HepG2 (cell line): ENCODE results near the gene SUPV3L1. TPM values are rescaled to one million over a fixed set of nuclear protein-coding genes. Genes with fewer than 3 reads are reported as not detected.

Experiments used
- CHCHD3 ChIP-seq: sonication (generic); formaldehyde crosslinking; IDR thresholded peaks from 2 replicates; pipeline ENCODE4 v1.8.0; 2022; ENCODE audit warnings: mild to moderate bottlenecking, missing genetic modification reagents, moderate library complexity
- ZBTB42 ChIP-seq: sonication (generic); formaldehyde crosslinking; IDR thresholded peaks from 2 replicates; pipeline ENCODE4 v1.5.0; 2020; ENCODE audit warnings: mild to moderate bottlenecking, missing genetic modification reagents
- ZNF253 ChIP-seq: sonication (generic); formaldehyde crosslinking; IDR thresholded peaks from 2 replicates; pipeline ENCODE4 v1.8.0; 2022; ENCODE audit warnings: mild to moderate bottlenecking, missing genetic modification reagents, borderline replicate concordance
- ZNF570 ChIP-seq: sonication (generic); formaldehyde crosslinking; IDR thresholded peaks from 2 replicates; pipeline ENCODE4 v1.4.0; 2020; ENCODE audit warnings: mild to moderate bottlenecking, missing genetic modification reagents, borderline replicate concordance
- polyA plus RNA-seq, 8 experiments: library from polyadenylated mRNA; depleted of rRNA in 3 of 8; stranded (reverse) in 7 of 8; unstranded in 1 of 8; fragments of >200 nt; fragmentation: Illumina TruSeq in 4 of 8; extraction: Trizol in 4 of 8; gene quantifications; 2 replicates each; pipeline versions ENCODE4 v1.2.1 to v1.2.3, GENCODE V29; 2011 to 2016; ENCODE audit warnings: low read depth in 4 of 8, missing spikeins in 1 of 8, mixed read lengths in 1 of 8; ENCODE audit not compliant: insufficient read depth in 1 of 8
- total RNA-seq, 5 experiments: library from RNA; depleted of rRNA; stranded (reverse); fragments of >200 nt; fragmentation: Illumina TruSeq; extraction: Trizol; gene quantifications; 2 replicates each; pipeline ENCODE4 v1.2.3, GENCODE V29; 2016; ENCODE audit warnings: low read depth in 1 of 5
- TF ChIP-seq, protein P1 (sequence below): sonication (generic); formaldehyde crosslinking; IDR thresholded peaks from 2 replicates; pipeline ENCODE4 v1.9.0; 2021; ENCODE audit warnings: mild to moderate bottlenecking, missing genetic modification reagents
- TF ChIP-seq, protein P2 (sequence below): sonication (generic); formaldehyde crosslinking; IDR thresholded peaks from 2 replicates; pipeline ENCODE4 v1.4.0; 2020; ENCODE audit warnings: missing genetic modification reagents

The SUPV3L1 gene
- total and polyA plus RNA-seq, 2 of the 13 experiments (the other 11 are each of a cell fraction or from before 2014, with no cell fraction given), result 28.8 to 45.7 TPM

DNA sequence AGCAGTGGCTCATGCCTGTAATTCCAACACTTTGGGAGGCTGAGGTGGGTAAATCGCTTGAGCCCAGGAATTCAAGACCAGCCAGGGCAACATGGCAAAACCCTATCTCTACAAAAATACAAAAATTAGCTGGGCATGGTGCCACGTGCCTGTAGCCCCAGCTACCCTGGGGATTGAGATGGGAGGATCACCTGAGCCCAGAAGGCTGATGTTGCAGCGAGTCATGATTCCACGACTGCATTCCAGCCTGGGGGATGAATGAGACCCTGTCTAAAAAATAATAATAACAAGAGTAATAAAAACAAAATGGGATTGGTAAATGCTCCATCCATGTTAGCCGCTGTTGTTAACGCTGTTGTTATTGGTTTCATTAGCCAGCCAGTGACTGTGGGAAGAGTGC, 38.8 kb downstream of the SUPV3L1 start (continued):
- TF ChIP-seq, protein P1, sequence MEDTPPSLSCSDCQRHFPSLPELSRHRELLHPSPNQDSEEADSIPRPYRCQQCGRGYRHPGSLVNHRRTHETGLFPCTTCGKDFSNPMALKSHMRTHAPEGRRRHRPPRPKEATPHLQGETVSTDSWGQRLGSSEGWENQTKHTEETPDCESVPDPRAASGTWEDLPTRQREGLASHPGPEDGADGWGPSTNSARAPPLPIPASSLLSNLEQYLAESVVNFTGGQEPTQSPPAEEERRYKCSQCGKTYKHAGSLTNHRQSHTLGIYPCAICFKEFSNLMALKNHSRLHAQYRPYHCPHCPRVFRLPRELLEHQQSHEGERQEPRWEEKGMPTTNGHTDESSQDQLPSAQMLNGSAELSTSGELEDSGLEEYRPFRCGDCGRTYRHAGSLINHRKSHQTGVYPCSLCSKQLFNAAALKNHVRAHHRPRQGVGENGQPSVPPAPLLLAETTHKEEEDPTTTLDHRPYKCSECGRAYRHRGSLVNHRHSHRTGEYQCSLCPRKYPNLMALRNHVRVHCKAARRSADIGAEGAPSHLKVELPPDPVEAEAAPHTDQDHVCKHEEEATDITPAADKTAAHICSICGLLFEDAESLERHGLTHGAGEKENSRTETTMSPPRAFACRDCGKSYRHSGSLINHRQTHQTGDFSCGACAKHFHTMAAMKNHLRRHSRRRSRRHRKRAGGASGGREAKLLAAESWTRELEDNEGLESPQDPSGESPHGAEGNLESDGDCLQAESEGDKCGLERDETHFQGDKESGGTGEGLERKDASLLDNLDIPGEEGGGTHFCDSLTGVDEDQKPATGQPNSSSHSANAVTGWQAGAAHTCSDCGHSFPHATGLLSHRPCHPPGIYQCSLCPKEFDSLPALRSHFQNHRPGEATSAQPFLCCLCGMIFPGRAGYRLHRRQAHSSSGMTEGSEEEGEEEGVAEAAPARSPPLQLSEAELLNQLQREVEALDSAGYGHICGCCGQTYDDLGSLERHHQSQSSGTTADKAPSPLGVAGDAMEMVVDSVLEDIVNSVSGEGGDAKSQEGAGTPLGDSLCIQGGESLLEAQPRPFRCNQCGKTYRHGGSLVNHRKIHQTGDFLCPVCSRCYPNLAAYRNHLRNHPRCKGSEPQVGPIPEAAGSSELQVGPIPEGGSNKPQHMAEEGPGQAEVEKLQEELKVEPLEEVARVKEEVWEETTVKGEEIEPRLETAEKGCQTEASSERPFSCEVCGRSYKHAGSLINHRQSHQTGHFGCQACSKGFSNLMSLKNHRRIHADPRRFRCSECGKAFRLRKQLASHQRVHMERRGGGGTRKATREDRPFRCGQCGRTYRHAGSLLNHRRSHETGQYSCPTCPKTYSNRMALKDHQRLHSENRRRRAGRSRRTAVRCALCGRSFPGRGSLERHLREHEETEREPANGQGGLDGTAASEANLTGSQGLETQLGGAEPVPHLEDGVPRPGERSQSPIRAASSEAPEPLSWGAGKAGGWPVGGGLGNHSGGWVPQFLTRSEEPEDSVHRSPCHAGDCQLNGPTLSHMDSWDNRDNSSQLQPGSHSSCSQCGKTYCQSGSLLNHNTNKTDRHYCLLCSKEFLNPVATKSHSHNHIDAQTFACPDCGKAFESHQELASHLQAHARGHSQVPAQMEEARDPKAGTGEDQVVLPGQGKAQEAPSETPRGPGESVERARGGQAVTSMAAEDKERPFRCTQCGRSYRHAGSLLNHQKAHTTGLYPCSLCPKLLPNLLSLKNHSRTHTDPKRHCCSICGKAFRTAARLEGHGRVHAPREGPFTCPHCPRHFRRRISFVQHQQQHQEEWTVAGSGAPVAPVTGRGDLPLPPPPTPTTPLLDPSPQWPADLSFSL (CRISPR knock-in tag), result no peak
- TF ChIP-seq ZNF253 (CRISPR knock-in tag), result no peak
- TF ChIP-seq CHCHD3 (CRISPR knock-in tag), result no peak
- TF ChIP-seq, protein P2, sequence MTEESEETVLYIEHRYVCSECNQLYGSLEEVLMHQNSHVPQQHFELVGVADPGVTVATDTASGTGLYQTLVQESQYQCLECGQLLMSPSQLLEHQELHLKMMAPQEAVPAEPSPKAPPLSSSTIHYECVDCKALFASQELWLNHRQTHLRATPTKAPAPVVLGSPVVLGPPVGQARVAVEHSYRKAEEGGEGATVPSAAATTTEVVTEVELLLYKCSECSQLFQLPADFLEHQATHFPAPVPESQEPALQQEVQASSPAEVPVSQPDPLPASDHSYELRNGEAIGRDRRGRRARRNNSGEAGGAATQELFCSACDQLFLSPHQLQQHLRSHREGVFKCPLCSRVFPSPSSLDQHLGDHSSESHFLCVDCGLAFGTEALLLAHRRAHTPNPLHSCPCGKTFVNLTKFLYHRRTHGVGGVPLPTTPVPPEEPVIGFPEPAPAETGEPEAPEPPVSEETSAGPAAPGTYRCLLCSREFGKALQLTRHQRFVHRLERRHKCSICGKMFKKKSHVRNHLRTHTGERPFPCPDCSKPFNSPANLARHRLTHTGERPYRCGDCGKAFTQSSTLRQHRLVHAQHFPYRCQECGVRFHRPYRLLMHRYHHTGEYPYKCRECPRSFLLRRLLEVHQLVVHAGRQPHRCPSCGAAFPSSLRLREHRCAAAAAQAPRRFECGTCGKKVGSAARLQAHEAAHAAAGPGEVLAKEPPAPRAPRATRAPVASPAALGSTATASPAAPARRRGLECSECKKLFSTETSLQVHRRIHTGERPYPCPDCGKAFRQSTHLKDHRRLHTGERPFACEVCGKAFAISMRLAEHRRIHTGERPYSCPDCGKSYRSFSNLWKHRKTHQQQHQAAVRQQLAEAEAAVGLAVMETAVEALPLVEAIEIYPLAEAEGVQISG (CRISPR knock-in tag), result no peak
- TF ChIP-seq ZBTB42 (CRISPR knock-in tag), result no peak
- TF ChIP-seq ZNF570, result no peak
